Measurements from ENCODE around the gene KRT9.

GRCh38 chr17:41578538-41578937 is 6.7 kb upstream of the KRT9 start:
- TF ChIP-seq CTCF (IDR thresholded peaks at IDR 0.05; ENCODE audit: poor library complexity) = no peak
- no peak for TF ChIP-seq EZH2 (IDR thresholded peaks at IDR 0.05; ENCODE audit: borderline replicate concordance)
- no peak for TF ChIP-seq EZH2phosphoT487 (IDR thresholded peaks at IDR 0.05; ENCODE audit: low read depth, severe bottlenecking, unreplicated experiment)

All from hepatocyte (in vitro differentiated cells).